Brain microvascular endothelial cell (primary cell): ENCODE data around the gene DNASE1L2.
"Not testable (repeated sequence)": the region's sequence is repeated elsewhere in the genome, so short reads cannot be mapped to it uniquely, and the experiment has no call there.

ENCODE experiments used
- DNase-seq: peaks from one replicate; pipeline ENCODE4 v3.0.0-alpha.2; 2020
- H3K27ac ChIP-seq: fragments of 250-450 bp; sonication (Bioruptor Pico); 2 replicates; pipeline ENCODE4 v1.5.1; 2020; ENCODE audit warnings: mild to moderate bottlenecking, moderate library complexity
- H3K27me3 ChIP-seq: fragments of 250-450 bp; sonication (Bioruptor Pico); replicated peaks from 2 replicates; pipeline ENCODE4 v1.5.1; 2020; ENCODE audit warnings: mild to moderate bottlenecking
- H3K36me3 ChIP-seq: fragments of 250-450 bp; sonication (Bioruptor Pico); replicated peaks from 2 replicates; pipeline ENCODE4 v1.5.1; 2020; ENCODE audit warnings: mild to moderate bottlenecking
- H3K4me3 ChIP-seq: 2 replicates; pipeline ENCODE4 v1.5.1; 2011; ENCODE audit warnings: low read depth, mild to moderate bottlenecking, control low read depth, low read length, moderate library complexity
- in situ Hi-C: cut with HindIII; loops from 2 replicates; pipeline ENCODE4 v1.10.0; 2017; ENCODE audit warnings: low sequenced_read_pairs, low pct_ligation_motif_present
- TF ChIP-seq, protein P1 (sequence below): IDR thresholded peaks from 2 replicates; pipeline ENCODE4 v1.5.1; 2011; ENCODE audit warnings: low read depth, mild to moderate bottlenecking, moderate library complexity, low read length, control low read depth, inconsistent platforms; ENCODE audit errors: missing control alignments

Gene DNASE1L2

DNA sequence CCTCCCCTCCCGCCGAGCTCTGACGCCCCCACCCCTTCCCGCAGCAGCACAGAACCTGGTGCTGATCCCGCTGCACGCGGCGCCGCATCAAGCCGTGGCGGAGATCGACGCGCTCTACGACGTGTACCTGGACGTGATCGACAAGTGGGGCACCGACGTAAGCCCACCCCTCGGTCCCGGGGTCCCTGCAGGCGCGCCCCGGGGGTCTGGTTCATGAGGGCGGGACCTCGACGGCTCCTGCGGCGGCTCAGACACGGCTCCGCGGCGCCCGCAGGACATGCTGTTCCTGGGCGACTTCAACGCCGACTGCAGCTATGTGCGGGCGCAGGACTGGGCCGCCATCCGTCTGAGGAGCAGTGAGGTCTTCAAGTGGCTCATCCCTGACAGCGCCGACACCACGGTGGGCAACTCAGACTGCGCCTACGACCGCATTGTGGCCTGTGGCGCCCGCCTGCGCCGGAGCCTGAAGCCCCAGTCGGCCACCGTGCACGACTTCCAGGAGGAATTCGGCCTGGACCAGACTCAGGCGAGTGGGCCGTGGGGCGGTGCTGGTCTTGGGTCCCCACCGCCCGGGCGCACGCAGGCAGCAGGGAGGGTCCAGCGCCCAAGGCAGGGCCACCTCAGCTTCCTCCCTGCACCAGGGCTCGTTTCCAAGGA, 1.4 kb downstream of the DNASE1L2 start:
- Histone ChIP-seq H3K27me3 (peaks cover 5% of the 10 kb centered on the region), H3K36me3 (peaks cover 31% of the 10 kb centered on the region), H3K4me3 (no peak overlapping the region), H3K27ac (no peak overlapping the region)
- TF ChIP-seq, protein P1, sequence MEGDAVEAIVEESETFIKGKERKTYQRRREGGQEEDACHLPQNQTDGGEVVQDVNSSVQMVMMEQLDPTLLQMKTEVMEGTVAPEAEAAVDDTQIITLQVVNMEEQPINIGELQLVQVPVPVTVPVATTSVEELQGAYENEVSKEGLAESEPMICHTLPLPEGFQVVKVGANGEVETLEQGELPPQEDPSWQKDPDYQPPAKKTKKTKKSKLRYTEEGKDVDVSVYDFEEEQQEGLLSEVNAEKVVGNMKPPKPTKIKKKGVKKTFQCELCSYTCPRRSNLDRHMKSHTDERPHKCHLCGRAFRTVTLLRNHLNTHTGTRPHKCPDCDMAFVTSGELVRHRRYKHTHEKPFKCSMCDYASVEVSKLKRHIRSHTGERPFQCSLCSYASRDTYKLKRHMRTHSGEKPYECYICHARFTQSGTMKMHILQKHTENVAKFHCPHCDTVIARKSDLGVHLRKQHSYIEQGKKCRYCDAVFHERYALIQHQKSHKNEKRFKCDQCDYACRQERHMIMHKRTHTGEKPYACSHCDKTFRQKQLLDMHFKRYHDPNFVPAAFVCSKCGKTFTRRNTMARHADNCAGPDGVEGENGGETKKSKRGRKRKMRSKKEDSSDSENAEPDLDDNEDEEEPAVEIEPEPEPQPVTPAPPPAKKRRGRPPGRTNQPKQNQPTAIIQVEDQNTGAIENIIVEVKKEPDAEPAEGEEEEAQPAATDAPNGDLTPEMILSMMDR = no peak
- no peak for DNase-seq
- in situ Hi-C loops = no loop called here

DNA sequence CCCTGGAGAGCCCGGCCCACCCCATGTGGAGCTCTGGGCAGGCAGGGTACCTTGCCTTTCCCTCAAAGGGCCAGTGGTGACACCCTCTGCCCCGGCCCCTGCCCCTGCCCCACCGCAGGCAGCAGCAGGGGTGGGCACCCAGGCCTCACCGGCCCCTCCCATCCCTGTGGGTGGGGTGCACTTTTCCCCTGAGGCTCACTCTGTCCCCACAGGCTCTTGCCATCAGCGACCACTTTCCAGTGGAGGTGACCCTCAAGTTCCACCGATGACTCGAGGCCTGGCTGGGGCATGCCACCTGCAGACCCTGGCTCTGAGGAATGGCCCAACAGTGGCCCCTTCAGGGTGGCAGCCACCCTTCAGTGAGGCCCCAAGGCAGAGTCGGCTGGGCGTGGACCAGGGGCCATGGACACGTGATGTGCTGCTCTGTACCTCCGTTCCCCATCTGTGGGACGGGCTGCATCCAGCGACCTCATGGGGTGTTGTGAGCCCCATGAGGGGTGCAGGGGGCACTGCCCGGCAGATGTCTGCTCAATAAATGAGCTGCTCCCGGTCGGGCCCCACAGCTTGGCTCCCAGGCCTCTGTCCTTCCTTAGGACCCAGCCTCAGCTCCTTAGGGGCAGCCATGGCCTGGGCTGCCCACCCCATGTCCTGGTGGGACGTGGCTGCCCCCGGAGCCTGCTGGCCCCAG, 2.0 kb downstream of the DNASE1L2 start:
- H3K36me3 ChIP-seq = peaks cover 32% of the 10 kb centered on the region
- TF ChIP-seq, protein P1 = no peak
- no peak overlapping the region for H3K4me3 ChIP-seq
- in situ Hi-C loops = no loop called here
- H3K27ac ChIP-seq = no peak overlapping the region
- DNase-seq = no peak
- H3K27me3 ChIP-seq = peaks cover 5% of the 10 kb centered on the region

GRCh38 chr16:2238838-2239675, 2.8 kb downstream of the DNASE1L2 start:
- TF ChIP-seq, protein P1 = no peak
- H3K36me3 ChIP-seq = peaks cover 30% of the 10 kb centered on the region
- in situ Hi-C loops = no loop called here
- H3K27me3 ChIP-seq = peaks cover 5% of the 10 kb centered on the region
- H3K27ac ChIP-seq = no peak overlapping the region
- DNase-seq = no peak
- H3K4me3 ChIP-seq = no peak overlapping the region

GRCh38 chr16:2240331-2240730, 4.1 kb downstream of the DNASE1L2 start:
- peaks cover 31% of the 10 kb centered on the region for H3K36me3 ChIP-seq
- H3K27me3 ChIP-seq, in situ Hi-C loops, H3K4me3 ChIP-seq, H3K27ac ChIP-seq, DNase-seq: not testable (repeated sequence)

GRCh38 chr16:2242598-2242997, 6.4 kb downstream of the DNASE1L2 start:
- Histone ChIP-seq H3K27me3 (no peaks in the 10 kb centered on the region), H3K4me3 (no peak overlapping the region), H3K27ac (no peak overlapping the region), H3K36me3 (peaks cover 43% of the 10 kb centered on the region)
- in situ Hi-C loops = no loop called here
- no peak for DNase-seq
- TF ChIP-seq, protein P1 = no peak

GRCh38 chr16:2243031-2243528, 6.8 kb downstream of the DNASE1L2 start:
- peaks cover 43% of the 10 kb centered on the region for H3K36me3 ChIP-seq
- no peak for DNase-seq

More at GRCh38 chr16:2243031-2243528, 6.8 kb downstream of the DNASE1L2 start:
- TF ChIP-seq, protein P1 = peak; percentile 9
- in situ Hi-C loops = no loop called here
- H3K4me3 ChIP-seq = no peak overlapping the region
- no peaks in the 10 kb centered on the region for H3K27me3 ChIP-seq
- H3K27ac ChIP-seq = no peak overlapping the region
